Activated T-cell treated with anti-CD3 and anti-CD28 coated beads, Interleukin-2, amount 50 U/mL, for 48 hours (primary cell): ENCODE measurements around the gene BTBD9.
"Not testable (repeated sequence)": the region's sequence is repeated elsewhere in the genome, so short reads cannot be mapped to it uniquely, and the experiment has no call there.

Experiments
- DNase-seq, 2 experiments: peaks; one replicate each; pipeline ENCODE4 v3.0.0-alpha.2; 2020

The BTBD9 gene

DNA sequence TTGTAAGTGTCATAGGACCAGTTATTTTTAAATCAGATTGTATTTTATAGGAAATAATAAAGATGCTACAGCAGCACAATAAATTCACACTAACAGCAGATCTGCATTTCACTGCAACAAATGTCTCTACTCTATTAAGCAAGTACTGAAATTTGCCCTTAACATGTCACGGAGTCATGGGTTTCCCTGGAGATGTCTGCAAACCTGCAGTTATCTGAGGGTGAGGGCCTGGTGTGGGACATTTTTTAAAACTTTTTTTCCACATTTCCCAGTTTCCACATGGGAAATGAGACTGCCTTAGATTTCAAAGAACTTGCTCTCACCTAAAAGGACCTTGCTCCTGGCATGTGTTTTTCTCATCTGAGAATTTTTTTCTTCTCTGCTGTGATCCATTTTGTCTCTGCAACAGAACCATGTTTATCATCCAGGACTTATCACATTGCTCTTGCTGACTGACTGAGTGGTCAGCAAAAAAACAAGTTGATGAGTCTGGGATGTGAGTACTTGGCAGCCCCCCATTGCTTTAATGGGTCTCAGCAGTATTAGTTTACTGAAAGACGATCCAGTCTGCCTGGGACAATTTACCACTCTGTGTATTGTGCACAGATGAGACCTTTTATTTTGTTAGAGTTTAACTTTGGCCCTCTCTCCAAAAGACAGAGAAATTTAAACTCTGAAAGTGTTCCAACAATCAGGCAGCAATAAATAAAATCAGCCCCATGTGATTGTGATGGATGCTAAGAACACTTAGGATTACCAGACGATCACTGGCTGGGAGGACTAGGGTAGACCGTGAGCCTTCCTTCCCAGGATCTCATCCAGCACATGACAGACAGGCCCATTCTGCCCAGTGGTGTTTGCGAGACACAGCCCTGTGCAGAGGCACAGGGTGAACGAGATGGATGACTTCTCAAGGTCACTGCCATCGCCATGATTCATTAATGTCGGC is 268.8 kb downstream of the BTBD9 start:
- no peak for DNase-seq

- DNase-seq, result no peak
Measured at GRCh38 chr6:38367231-38367630, 272.5 kb downstream of the BTBD9 start.

DNA sequence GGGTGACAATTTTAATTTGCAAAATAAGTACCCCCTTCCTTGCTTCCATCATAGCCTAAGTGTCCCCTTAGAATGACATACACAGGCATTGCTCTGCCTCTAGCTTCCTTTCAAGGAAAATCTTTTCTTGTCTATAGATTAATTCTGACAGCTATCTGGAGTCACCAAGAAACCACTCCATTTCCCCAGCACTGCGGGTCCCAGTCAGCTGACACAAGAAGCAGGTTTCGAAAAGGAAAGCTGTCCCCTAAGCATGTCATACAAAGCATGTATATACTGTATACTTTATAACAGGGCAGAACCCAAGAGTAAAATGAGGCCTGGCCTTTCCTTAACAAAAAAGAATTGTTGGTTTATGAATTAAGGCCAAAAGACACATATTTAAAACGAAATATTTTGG is 273.5 kb downstream of the BTBD9 start:
- no peak for DNase-seq

- no peak for DNase-seq
Measured at GRCh38 chr6:38364775-38365174, 275.0 kb downstream of the BTBD9 start.

DNA sequence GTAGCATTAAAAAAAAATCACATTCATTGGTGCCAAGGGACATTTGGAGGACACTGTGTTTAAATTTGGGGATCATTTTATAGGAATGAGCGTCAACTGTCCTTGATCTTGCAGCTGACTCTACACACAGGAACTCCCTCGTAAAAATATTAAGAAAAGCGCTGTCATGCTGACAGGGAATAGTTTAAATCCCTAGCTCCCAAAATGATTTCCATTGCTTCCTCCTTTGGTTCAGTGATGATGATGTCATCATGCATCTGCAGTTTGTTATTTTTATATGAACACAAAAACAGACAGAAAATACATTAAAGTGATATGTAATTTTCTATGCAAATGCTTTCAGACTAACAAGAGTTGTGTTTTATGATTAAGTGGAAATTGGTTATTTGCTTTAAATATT is 275.6 kb downstream of the BTBD9 start:
- DNase-seq, result no peak

GRCh38 chr6:38355519-38355918 is 284.2 kb downstream of the BTBD9 start:
- no peak for DNase-seq

DNA sequence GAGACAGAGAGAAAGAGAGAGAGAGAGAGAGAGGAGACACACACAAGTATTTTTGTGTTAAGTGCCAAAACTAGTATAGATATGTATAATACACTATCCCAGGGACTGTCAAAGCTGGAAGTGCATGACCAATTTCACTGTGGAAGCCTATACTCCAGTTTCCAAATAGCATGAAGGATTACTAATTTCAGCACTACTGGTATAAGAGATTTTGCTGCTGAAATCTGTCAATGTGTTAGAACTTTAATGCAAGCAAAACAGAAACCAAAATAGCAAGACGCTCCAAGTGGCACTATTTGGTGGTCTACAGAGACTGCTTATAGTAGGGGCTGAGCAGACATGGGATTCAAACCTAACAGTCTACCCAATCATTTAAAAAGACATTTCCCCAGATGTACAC is 284.8 kb downstream of the BTBD9 start:
- no peak for DNase-seq

- DNase-seq, result no peak
Measured at GRCh38 chr6:38354037-38354381, 285.7 kb downstream of the BTBD9 start.

- no peak for DNase-seq
Measured at GRCh38 chr6:38353310-38354036, 286.3 kb downstream of the BTBD9 start.

GRCh38 chr6:38352636-38353035 is 287.1 kb downstream of the BTBD9 start:
- DNase-seq, result no peak

GRCh38 chr6:38350942-38351341 is 288.8 kb downstream of the BTBD9 start:
- no peak for DNase-seq

- no peak for DNase-seq
Measured at GRCh38 chr6:38350220-38350619, 289.5 kb downstream of the BTBD9 start.

GRCh38 chr6:38349795-38350194 is 289.9 kb downstream of the BTBD9 start:
- DNase-seq, result no peak

DNA sequence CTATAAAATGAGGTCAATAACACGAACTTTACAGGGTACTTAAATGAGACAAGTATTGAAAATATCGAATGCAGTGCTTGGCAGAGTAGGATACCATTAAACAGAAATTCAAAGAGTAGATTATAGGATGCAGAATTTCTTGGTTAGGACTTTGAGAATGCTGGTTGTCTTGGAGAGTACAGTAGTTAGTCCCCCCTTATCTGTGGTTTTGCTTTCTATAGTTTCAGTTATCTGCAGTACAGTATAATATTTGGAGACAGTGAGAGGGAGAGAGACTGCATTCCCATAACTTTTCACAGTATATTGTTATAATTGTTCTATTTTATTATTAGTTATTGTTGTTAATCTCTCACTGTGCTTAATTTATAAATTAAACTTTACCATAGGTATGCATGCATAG is 290.5 kb downstream of the BTBD9 start:
- no peak for DNase-seq

GRCh38 chr6:38348371-38348770 is 291.4 kb downstream of the BTBD9 start:
- DNase-seq, result no peak

- not testable (repeated sequence) for DNase-seq
Measured at GRCh38 chr6:38347829-38348228, 291.9 kb downstream of the BTBD9 start.

- DNase-seq, result no peak
Measured at GRCh38 chr6:38346291-38347079, 293.2 kb downstream of the BTBD9 start.

- DNase-seq, result no peak
Measured at GRCh38 chr6:38345586-38345985, 294.1 kb downstream of the BTBD9 start.

GRCh38 chr6:38341496-38341895 is 298.2 kb downstream of the BTBD9 start:
- no peak for DNase-seq

- DNase-seq, result no peak
Measured at GRCh38 chr6:38339914-38340313, 299.8 kb downstream of the BTBD9 start.

GRCh38 chr6:38337819-38338465 is 301.8 kb downstream of the BTBD9 start:
- DNase-seq, result no peak

DNA sequence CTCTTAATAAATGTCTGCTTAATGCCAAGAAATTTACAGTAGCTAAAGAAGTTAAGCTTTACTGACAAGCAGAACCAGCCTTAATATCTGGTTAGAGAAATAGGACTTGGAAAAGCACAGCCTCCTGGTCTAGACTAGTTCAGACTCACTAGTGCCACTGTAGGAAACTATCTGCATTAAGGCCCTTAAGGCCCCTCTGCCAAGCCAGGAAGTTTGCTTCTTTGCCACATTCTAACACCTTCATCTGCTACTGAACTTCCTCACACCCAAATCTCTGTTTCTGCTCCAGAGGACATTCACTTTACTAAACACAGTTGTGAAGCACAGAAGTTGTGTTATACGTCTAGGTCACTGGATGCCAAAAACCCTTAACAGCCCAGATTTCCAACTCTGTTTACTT is 302.8 kb downstream of the BTBD9 start:
- no peak for DNase-seq

GRCh38 chr6:38326837-38327236 is 312.9 kb downstream of the BTBD9 start:
- no peak for DNase-seq
